IPS-18a (cell line): ENCODE measurements around the gene RPTOR.

Experiments
- H3K27ac ChIP-seq: one replicate; pipeline ENCODE4 v1.5.1; 2013; ENCODE audit warnings: low read length
- H3K27me3 ChIP-seq: one replicate; pipeline ENCODE4 v1.6.1; 2013; ENCODE audit warnings: mild to moderate bottlenecking, low read length; ENCODE audit not compliant: control insufficient read depth, insufficient read depth
- H3K36me3 ChIP-seq: one replicate; pipeline ENCODE4 v1.6.1; 2013; ENCODE audit warnings: low read depth, low read length; ENCODE audit not compliant: control insufficient read depth
- H3K4me1 ChIP-seq: one replicate; pipeline ENCODE4 v1.6.1; 2013; ENCODE audit warnings: low read depth, low read length; ENCODE audit not compliant: control insufficient read depth
- H3K4me3 ChIP-seq: one replicate; pipeline ENCODE4 v1.5.1; 2013; ENCODE audit warnings: low read length
- H3K9ac ChIP-seq: one replicate; pipeline ENCODE4 v1.6.1; 2013; ENCODE audit warnings: mild to moderate bottlenecking, low read length, moderate library complexity
- H3K9me3 ChIP-seq: one replicate; pipeline ENCODE4 v1.6.1; 2013; ENCODE audit warnings: low read depth, low read length; ENCODE audit not compliant: control insufficient read depth

The RPTOR gene

GRCh38 chr17:80882926-80883685, 338.5 kb downstream of the RPTOR start:
- no peak overlapping the region for H3K9ac ChIP-seq
- H3K27me3 ChIP-seq: no peaks in the 10 kb centered on the region
- peaks cover 8% of the 10 kb centered on the region for H3K36me3 ChIP-seq
- no peak overlapping the region for H3K27ac ChIP-seq
- H3K4me1 ChIP-seq: peaks cover 11% of the 10 kb centered on the region
- H3K4me3 ChIP-seq: no peak overlapping the region
- no peaks in the 10 kb centered on the region for H3K9me3 ChIP-seq

DNA sequence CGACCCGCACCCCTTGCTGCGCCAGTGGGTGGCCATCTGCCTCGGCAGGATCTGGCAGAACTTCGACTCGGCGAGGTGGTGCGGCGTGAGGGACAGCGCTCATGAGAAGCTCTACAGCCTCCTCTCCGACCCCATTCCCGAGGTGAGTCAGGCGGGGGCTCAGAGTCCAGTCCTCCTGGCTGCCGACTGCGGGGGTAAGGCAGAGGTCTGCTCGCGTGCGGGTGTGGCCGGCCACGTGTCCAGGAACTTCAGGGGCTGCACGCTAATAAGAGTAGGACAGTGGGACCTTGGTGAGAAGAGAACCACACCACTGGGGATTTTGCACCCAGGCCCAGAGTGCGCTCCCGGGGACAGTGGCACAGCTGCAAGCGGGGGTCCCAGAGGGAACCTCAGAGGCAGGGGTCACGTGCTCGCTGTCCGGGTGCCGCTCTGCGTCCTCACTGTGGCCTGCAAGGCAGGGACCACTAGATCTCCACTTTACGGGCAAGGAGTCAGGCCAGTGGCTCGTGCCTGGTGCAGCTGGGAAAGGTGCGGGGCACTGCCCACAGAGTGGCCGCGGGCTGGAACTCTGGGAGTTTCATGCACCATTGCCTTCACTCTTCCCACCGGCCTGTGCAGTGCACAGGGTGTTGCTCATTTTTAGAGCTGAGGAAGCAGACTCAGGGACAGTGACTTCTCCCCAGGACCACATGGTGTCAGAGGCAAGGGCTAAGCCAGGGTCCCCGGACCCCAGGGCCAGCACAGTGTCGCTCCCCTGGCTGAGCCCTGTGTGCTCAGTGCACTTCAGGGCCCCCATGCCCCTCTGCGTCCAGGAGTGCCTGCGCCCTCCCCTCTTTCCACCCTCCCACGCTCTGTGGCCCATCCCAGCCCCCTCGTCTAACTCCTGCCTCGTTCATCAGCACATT, 339.4 kb downstream of the RPTOR start:
- H3K36me3 ChIP-seq: peaks cover 8% of the 10 kb centered on the region
- no peak overlapping the region for H3K4me3 ChIP-seq
- H3K9ac ChIP-seq: no peak overlapping the region
- H3K4me1 ChIP-seq: peaks cover 7% of the 10 kb centered on the region
- no peak overlapping the region for H3K27ac ChIP-seq
- H3K9me3 ChIP-seq: no peaks in the 10 kb centered on the region
- no peaks in the 10 kb centered on the region for H3K27me3 ChIP-seq

GRCh38 chr17:80884811-80885210, 340.2 kb downstream of the RPTOR start:
- Histone ChIP-seq H3K9me3 (no peaks in the 10 kb centered on the region), H3K4me3 (no peak overlapping the region), H3K27ac (no peak overlapping the region), H3K4me1 (peaks cover 2% of the 10 kb centered on the region), H3K27me3 (no peaks in the 10 kb centered on the region), H3K9ac (no peak overlapping the region), H3K36me3 (peaks cover 8% of the 10 kb centered on the region)

GRCh38 chr17:80885947-80886582, 341.4 kb downstream of the RPTOR start:
- Histone ChIP-seq H3K4me1 (no peaks in the 10 kb centered on the region), H3K9ac (no peak overlapping the region), H3K9me3 (no peaks in the 10 kb centered on the region), H3K27me3 (no peaks in the 10 kb centered on the region), H3K36me3 (peaks cover 8% of the 10 kb centered on the region), H3K27ac (no peak overlapping the region), H3K4me3 (no peak overlapping the region)

GRCh38 chr17:80886641-80887573, 342.3 kb downstream of the RPTOR start:
- peaks cover 6% of the 10 kb centered on the region for H3K36me3 ChIP-seq
- H3K4me3 ChIP-seq: no peak overlapping the region
- H3K4me1 ChIP-seq: no peaks in the 10 kb centered on the region
- no peak overlapping the region for H3K9ac ChIP-seq
- H3K27ac ChIP-seq: no peak overlapping the region
- no peaks in the 10 kb centered on the region for H3K9me3 ChIP-seq
- no peaks in the 10 kb centered on the region for H3K27me3 ChIP-seq

DNA sequence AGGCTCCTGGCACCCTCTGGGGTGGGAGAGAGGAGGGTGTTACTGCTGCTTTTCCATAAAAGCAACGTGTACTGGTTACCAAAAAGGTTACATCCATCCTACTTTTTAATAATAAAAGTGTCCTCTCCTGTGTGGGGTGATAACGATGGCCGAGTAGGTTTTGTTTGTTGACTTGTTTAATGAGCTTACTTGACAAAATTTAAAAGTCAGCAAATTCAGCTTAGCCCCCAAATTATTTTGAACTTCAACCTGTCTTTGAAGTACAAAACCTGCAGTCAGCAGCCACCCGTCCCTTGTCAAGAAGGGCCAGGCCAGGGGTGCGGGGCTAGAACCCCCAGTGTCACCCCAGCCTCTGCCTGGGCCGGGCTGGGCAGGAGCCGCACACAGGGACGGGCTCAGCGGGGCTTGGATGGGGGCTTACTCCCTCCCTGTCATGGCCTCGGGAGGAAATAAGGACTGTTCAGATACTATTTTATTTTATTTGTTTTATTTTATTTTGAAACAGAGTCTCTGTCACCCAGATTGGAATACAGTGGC, 343.1 kb downstream of the RPTOR start:
- H3K27ac ChIP-seq: no peak overlapping the region
- no peaks in the 10 kb centered on the region for H3K9me3 ChIP-seq
- H3K9ac ChIP-seq: no peak overlapping the region
- no peak overlapping the region for H3K4me3 ChIP-seq
- H3K4me1 ChIP-seq: no peaks in the 10 kb centered on the region
- H3K36me3 ChIP-seq: peaks cover 5% of the 10 kb centered on the region
- no peaks in the 10 kb centered on the region for H3K27me3 ChIP-seq

DNA sequence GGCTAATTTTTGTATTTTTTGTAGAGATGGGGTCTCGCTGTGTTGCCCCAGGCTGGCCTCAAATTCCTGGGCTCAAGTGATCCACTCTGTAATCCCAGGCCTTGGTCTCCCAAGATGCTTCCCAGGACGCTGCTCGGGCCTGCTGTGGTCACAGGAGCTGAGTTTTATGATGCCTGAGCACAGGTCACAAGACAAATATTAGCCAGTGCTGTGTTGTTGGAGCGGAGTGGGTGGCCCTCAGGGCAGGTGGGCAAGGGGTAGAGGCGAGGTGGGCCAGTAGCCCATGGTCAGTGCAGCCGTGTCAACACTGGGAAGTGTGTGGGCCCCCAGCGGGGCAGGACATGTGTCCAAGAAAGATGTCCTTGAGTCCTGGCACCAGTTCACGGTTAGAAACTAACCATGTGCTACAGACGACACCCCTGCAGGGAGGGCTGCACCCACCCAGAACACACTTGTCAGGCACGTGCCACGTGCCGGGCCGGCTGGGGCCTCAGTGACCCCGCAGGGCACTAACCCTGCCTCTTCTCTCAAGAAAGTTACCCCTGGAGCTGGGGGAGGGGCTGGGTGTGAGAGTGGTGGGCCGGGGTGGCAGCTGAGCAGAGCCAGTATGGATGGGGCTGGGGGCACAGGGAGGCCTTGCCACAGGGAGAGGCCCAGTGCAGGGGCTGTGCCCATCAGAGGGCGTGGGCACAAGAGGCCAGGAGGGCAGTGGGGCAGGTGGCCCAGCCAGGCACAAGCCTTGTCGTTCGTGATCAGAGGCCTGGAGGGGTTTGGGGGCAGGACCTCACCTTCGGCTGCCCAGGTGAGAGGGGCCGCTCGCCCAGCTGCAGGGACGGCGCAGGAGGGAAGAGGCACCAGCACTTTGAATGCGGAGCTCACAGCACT, 343.9 kb downstream of the RPTOR start:
- H3K4me3 ChIP-seq: no peak overlapping the region
- H3K27ac ChIP-seq: no peak overlapping the region
- H3K36me3 ChIP-seq: peaks cover 5% of the 10 kb centered on the region
- H3K9ac ChIP-seq: no peak overlapping the region
- no peaks in the 10 kb centered on the region for H3K9me3 ChIP-seq
- no peaks in the 10 kb centered on the region for H3K27me3 ChIP-seq
- no peaks in the 10 kb centered on the region for H3K4me1 ChIP-seq

DNA sequence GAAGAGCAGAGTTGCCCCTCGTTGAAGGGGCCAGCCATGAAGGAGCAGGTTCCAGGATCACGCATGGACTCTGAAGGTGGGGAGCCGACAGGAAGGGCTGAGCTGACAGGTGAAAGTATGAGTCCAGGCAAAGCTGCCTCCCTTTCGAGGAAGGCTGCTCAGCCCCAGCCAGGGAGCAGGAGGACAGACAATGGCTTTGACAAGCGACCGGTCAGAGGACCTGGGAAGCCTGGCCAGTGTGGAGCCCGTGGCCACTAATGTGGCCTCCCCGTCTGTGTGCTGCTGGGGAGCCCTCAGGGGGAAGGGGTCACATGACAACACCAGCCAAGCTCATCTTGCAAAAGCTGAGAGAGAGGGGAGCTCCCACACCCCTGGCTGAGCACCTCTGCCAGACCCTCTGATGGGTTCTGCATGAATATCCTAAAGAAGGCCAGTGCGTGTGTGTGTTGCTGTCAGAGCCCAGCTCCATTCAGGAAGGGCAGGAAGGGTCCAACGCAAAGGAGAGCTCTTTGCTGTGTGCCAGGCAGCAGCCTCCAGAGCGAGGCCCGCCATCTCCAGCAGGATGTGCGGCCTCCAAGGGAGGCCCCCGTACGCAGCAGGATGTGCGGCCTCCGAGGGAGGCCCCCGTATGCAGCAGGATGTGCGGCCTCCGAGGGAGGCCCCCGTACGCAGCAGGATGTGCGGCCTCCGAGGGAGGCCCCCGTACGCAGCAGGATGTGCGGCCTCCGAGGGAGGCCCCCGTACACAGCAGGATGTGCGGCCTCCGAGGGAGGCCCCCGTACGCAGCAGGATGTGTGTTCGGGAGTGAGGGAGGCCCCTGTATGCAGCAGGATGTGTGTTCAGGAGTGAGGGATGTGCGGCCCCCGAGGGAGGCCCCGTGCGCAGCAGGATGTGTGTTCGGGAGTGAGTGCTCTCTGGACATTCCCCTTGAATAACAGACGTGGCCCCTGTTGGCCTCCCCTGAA, 344.9 kb downstream of the RPTOR start:
- H3K9ac ChIP-seq: no peak overlapping the region
- no peaks in the 10 kb centered on the region for H3K27me3 ChIP-seq
- no peak overlapping the region for H3K4me3 ChIP-seq
- no peak overlapping the region for H3K27ac ChIP-seq
- H3K9me3 ChIP-seq: no peaks in the 10 kb centered on the region
- H3K36me3 ChIP-seq: peaks cover 5% of the 10 kb centered on the region
- H3K4me1 ChIP-seq: no peaks in the 10 kb centered on the region

DNA sequence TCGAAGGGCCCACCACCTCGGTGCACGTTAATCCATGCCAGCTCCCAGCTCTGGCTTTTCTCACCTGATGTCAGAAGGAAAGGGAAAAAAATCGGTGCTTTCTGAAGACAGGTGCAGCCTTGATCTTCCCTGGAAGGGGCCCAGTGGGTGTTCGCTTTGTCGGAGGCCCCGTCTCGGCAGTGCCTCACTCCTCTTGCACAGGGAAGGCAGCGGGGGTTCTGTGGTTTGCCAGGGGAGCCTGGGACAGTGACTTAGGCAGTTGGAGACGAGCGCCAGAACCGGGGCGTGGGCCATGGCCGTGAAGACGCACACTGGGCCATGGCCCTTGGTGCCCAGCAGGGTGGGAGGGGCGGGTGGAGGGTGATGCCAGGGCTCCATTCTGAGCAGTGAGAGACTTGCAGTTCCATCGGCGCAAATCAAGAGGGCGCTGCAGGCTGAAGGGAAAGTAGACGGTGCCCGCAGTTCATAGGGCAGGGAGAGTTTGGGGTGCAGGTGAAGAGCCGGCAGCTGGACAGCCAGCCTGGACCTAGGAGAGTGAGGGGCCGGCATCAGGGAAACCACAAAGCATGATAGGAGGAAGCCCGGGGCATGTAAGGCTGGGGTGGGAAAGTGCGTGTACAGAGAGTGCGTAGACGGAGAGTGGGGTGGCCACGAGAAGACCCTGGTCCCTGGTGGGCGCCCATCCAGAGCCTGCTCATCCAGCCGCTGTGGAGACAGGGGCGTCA, 345.7 kb downstream of the RPTOR start:
- Histone ChIP-seq H3K4me3 (no peak overlapping the region), H3K27ac (no peak overlapping the region), H3K9ac (no peak overlapping the region), H3K27me3 (no peaks in the 10 kb centered on the region), H3K4me1 (no peaks in the 10 kb centered on the region), H3K36me3 (no peaks in the 10 kb centered on the region), H3K9me3 (no peaks in the 10 kb centered on the region)
